HepG2 (cell line): Measurements from ENCODE around the gene FRK. TPM values are rescaled to one million over a fixed set of nuclear protein-coding genes. Genes with fewer than 3 reads are reported as not detected.

ENCODE experiments used
- AHDC1 ChIP-seq: sonication (generic); formaldehyde crosslinking; IDR thresholded peaks from 2 replicates; pipeline ENCODE4 v1.5.1; 2020; ENCODE audit warnings: mild to moderate bottlenecking, missing genetic modification reagents, borderline replicate concordance
- ARID3A ChIP-seq: IDR thresholded peaks from 2 replicates; pipeline ENCODE4 v1.6.1; 2012; ENCODE audit warnings: low read depth, low read length, improper control_type of control experiment
- ATF4 ChIP-seq, 2 experiments: fragments of 450-650 bp in 1 of 2; sonication (generic) in 1 of 2; formaldehyde crosslinking; IDR thresholded peaks; 2 replicates each; pipeline versions ENCODE4 v1.5.0 to v1.8.0; 2020 to 2022; ENCODE audit warnings: mild to moderate bottlenecking in 1 of 2, missing genetic modification reagents in 1 of 2
- ELF3 ChIP-seq: IDR thresholded peaks from 2 replicates; pipeline ENCODE4 v1.6.1; 2016; ENCODE audit warnings: missing genetic modification reagents, missing compliant biosample characterization
- FOSL2 ChIP-seq: sonication (generic); formaldehyde crosslinking; IDR thresholded peaks from 2 replicates; pipeline ENCODE4 v1.4.0; 2020; ENCODE audit warnings: missing genetic modification reagents
- FOXP4 ChIP-seq: sonication (generic); formaldehyde crosslinking; IDR thresholded peaks from 2 replicates; pipeline ENCODE4 v1.4.0; 2020; ENCODE audit warnings: missing genetic modification reagents
- GTF3A ChIP-seq: sonication (generic); formaldehyde crosslinking; conservative IDR thresholded peaks from 2 replicates; pipeline ENCODE4 v1.4.0; 2020; ENCODE audit warnings: mild to moderate bottlenecking, missing genetic modification reagents
- HNF1B ChIP-seq: sonication (generic); formaldehyde crosslinking; IDR thresholded peaks from 2 replicates; pipeline ENCODE4 v1.5.1; 2020; ENCODE audit warnings: mild to moderate bottlenecking, moderate library complexity, missing genetic modification reagents
- HNF4G ChIP-seq, 2 experiments: sonication (generic) in 1 of 2; formaldehyde crosslinking in 1 of 2; IDR thresholded peaks; 2 replicates each; pipeline versions ENCODE4 v1.4.0 to v1.6.1; 2011 to 2020; ENCODE audit warnings: borderline replicate concordance in 2 of 2, low read depth in 2 of 2, mild to moderate bottlenecking in 2 of 2, low read length in 1 of 2, missing genetic modification reagents in 1 of 2, moderate library complexity in 1 of 2
- MXD1 ChIP-seq: sonication (generic); formaldehyde crosslinking; IDR thresholded peaks from 2 replicates; pipeline ENCODE4 v1.4.0; 2020; ENCODE audit warnings: mild to moderate bottlenecking, missing genetic modification reagents
- NR2F6 ChIP-seq, 2 experiments: IDR thresholded peaks; 2 replicates each; pipeline ENCODE4 v1.6.1; 2016; ENCODE audit warnings: antibody characterized with exemption in 1 of 2, mild to moderate bottlenecking in 1 of 2
- SP4 ChIP-seq: sonication (generic); formaldehyde crosslinking; IDR thresholded peaks from 2 replicates; pipeline ENCODE4 v1.8.1; 2023; ENCODE audit warnings: mild to moderate bottlenecking, missing genetic modification reagents
- TARDBP ChIP-seq: sonication (generic); formaldehyde crosslinking; IDR thresholded peaks from 2 replicates; pipeline ENCODE4 v1.8.0; 2022; ENCODE audit warnings: mild to moderate bottlenecking, missing genetic modification reagents
- TGIF2 ChIP-seq: IDR thresholded peaks from 2 replicates; pipeline ENCODE4 v1.6.1; 2016; ENCODE audit warnings: control low read depth, missing compliant biosample characterization
- ZFP36L1 ChIP-seq: sonication (generic); formaldehyde crosslinking; IDR thresholded peaks from 2 replicates; pipeline ENCODE4 v1.8.0; 2022; ENCODE audit warnings: mild to moderate bottlenecking, missing genetic modification reagents, moderate library complexity
- ZNF878 ChIP-seq: sonication (generic); formaldehyde crosslinking; IDR thresholded peaks from 2 replicates; pipeline ENCODE4 v1.8.1; 2023; ENCODE audit warnings: mild to moderate bottlenecking, missing genetic modification reagents, moderate library complexity
- polyA plus RNA-seq, 8 experiments: library from polyadenylated mRNA; depleted of rRNA in 3 of 8; stranded (reverse) in 7 of 8; unstranded in 1 of 8; fragments of >200 nt; fragmentation: Illumina TruSeq in 4 of 8; extraction: Trizol in 4 of 8; gene quantifications; 2 replicates each; pipeline versions ENCODE4 v1.2.1 to v1.2.3, GENCODE V29; 2011 to 2016; ENCODE audit warnings: low read depth in 4 of 8, missing spikeins in 1 of 8, mixed read lengths in 1 of 8; ENCODE audit not compliant: insufficient read depth in 1 of 8
- total RNA-seq, 5 experiments: library from RNA; depleted of rRNA; stranded (reverse); fragments of >200 nt; fragmentation: Illumina TruSeq; extraction: Trizol; gene quantifications; 2 replicates each; pipeline ENCODE4 v1.2.3, GENCODE V29; 2016; ENCODE audit warnings: low read depth in 1 of 5

FRK gene
- total and polyA plus RNA-seq, 2 of the 13 experiments (the other 11 are each of a cell fraction or from before 2014, with no cell fraction given) = 1.3 to 2.9 TPM

GRCh38 chr6:116072368-116072767 lies 11.7 kb upstream of the FRK start (continued):
- TF ChIP-seq FOXP4 = 0 out of 2 replicates have a peak, but pooled peaks have one; percentile 49
- no peak for TF ChIP-seq HNF4G (IDR thresholded peaks at IDR 0.05; ENCODE audit: borderline replicate concordance, low read depth, low read length)
- TF ChIP-seq HNF4G (CRISPR knock-in tag; IDR thresholded peaks at IDR 0.05; ENCODE audit: borderline replicate concordance, low read depth) = no peak
- TF ChIP-seq ARID3A = peak; percentile 77
- TF ChIP-seq FOSL2 (CRISPR knock-in tag) = 0 out of 2 replicates have a peak, but pooled peaks have one; percentile 14
- TF ChIP-seq MXD1 (CRISPR knock-in tag) = no peak
- 0 out of 2 replicates have a peak, but pooled peaks have one; percentile 23 for TF ChIP-seq ELF3 (CRISPR knock-in tag)
- TF ChIP-seq NR2F6 (IDR thresholded peaks at IDR 0.05) = peak; percentile 51; the same call in 1 of the 2 replicates
- TF ChIP-seq NR2F6 (CRISPR knock-in tag; IDR thresholded peaks at IDR 0.05) = 0 out of 2 replicates have a peak, but pooled peaks have one; percentile 16
- TF ChIP-seq SP4 (CRISPR knock-in tag) = no peak
- peak; percentile 77; the same call in 1 of the 2 replicates for TF ChIP-seq ZNF878 (CRISPR knock-in tag)
- TF ChIP-seq TARDBP (CRISPR knock-in tag) = peak; percentile 61; the same call in 1 of the 2 replicates
- TF ChIP-seq ATF4 (CRISPR knock-in tag; IDR thresholded peaks at IDR 0.05) = peak in 1 of 2 experiments; percentile 99; a peak in 2 of 4 replicates
- TF ChIP-seq TGIF2 (CRISPR knock-in tag) = peak; percentile 56; the same call in 1 of the 2 replicates
- no peak for TF ChIP-seq GTF3A (CRISPR knock-in tag)
- TF ChIP-seq ZFP36L1 = no peak
- no peak for TF ChIP-seq HNF1B
- peak; percentile 74; the same call in 1 of the 2 replicates for TF ChIP-seq AHDC1 (CRISPR knock-in tag)
